Measurements from ENCODE around the gene BMP2K.

The BMP2K gene

DNA sequence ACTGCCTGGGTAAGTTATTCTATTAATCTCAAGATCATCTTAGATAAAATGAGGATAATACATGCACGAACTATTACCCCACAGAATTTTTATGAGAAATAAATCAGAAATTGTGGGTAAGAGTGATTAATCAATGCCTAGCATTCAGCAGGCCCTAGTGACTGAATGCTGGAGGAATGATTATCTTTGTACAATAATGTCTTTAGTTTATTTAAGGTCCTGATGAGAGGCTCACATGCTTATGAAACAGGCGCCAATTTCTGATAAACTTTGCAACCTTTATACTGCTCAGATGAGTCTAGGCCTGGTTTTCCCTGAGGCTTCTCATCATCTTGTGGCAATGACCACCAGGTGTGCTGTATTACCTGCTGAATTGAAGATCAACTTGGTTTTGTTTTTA lies 27.8 kb upstream of the BMP2K start:
- no peaks in the 10 kb centered on the region for H3K27me3 ChIP-seq (ENCODE audit: insufficient read depth, low read length, poor library complexity, severe bottlenecking)
- H2AFZ ChIP-seq (ENCODE audit: low read length): no peak overlapping the region
- H3K4me3 ChIP-seq (ENCODE audit: low read length, poor library complexity, severe bottlenecking): no peak overlapping the region
- H3K36me3 ChIP-seq (ENCODE audit: insufficient read depth, low read length): no peaks in the 10 kb centered on the region
- H3K4me1 ChIP-seq (ENCODE audit: insufficient read depth, low read length, poor library complexity, severe bottlenecking): peaks cover 26% of the 10 kb centered on the region
- H3K4me2 ChIP-seq (ENCODE audit: low read depth, low read length, poor library complexity, severe bottlenecking): no peak overlapping the region
- H3K9me2 ChIP-seq (replicated peaks; ENCODE audit: low read depth, low read length): no peaks in the 10 kb centered on the region
- no peaks in the 10 kb centered on the region for H3K79me2 ChIP-seq (ENCODE audit: insufficient read depth, low read length)
- H3F3A ChIP-seq (ENCODE audit: low read depth): no peaks in the 10 kb centered on the region
- TF ChIP-seq EZH2phosphoT487 (IDR thresholded peaks at IDR 0.05; ENCODE audit: borderline replicate concordance): no peak
- TF ChIP-seq, protein P1, sequence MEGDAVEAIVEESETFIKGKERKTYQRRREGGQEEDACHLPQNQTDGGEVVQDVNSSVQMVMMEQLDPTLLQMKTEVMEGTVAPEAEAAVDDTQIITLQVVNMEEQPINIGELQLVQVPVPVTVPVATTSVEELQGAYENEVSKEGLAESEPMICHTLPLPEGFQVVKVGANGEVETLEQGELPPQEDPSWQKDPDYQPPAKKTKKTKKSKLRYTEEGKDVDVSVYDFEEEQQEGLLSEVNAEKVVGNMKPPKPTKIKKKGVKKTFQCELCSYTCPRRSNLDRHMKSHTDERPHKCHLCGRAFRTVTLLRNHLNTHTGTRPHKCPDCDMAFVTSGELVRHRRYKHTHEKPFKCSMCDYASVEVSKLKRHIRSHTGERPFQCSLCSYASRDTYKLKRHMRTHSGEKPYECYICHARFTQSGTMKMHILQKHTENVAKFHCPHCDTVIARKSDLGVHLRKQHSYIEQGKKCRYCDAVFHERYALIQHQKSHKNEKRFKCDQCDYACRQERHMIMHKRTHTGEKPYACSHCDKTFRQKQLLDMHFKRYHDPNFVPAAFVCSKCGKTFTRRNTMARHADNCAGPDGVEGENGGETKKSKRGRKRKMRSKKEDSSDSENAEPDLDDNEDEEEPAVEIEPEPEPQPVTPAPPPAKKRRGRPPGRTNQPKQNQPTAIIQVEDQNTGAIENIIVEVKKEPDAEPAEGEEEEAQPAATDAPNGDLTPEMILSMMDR (conservative IDR thresholded peaks at IDR 0.05; ENCODE audit: low read length): no peak
- H3K9ac ChIP-seq (ENCODE audit: low read depth, low read length, poor library complexity, severe bottlenecking): no peak overlapping the region
- no peaks in the 10 kb centered on the region for H3K9me3 ChIP-seq (ENCODE audit: insufficient read depth, low read depth, low read length)
- H4K20me1 ChIP-seq (ENCODE audit: insufficient read depth, low read length, poor library complexity, severe bottlenecking): no peaks in the 10 kb centered on the region

DNA sequence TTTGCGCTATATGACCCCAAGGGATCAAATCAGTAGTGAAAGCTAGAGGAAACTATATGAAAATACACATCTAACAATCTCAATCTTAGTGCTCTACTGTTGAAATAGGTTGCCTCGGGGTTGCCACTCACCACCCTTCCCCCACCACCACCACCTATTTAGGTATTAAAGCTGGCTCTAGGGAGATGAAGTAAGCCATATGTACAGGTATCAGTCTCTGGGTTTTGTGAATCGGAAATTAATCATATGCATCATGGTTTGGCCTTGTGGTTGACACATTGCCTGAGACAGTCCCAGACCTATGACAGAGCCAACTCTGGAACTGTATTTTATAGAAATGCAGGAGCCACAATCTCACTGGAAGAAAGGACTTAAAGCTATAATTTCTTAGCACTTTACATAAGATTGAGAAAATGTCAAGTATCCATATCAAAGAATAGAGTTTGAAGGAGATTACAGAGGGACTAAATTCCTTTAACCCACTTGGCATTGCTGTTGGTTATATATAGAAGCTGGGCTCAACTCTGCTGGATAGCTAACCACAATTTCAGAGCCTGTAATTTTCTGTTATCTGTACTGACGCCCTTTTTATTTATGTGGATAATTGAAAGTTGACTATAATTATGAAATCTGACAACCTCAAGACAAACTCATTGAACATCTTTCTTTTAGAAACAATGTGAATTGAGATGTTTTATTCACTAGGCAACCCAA lies 26.7 kb upstream of the BMP2K start:
- Histone ChIP-seq H3K4me3 (ENCODE audit: low read length, poor library complexity, severe bottlenecking) (no peak overlapping the region), H3K4me2 (ENCODE audit: low read depth, low read length, poor library complexity, severe bottlenecking) (no peak overlapping the region), H3K9ac (ENCODE audit: low read depth, low read length, poor library complexity, severe bottlenecking) (no peak overlapping the region), H3K4me1 (ENCODE audit: insufficient read depth, low read length, poor library complexity, severe bottlenecking) (peaks cover 29% of the 10 kb centered on the region), H2AFZ (ENCODE audit: low read length) (peak overlapping the region; percentile 7; the same call in 1 of the 2 replicates), H3F3A (ENCODE audit: low read depth) (no peaks in the 10 kb centered on the region), H3K27me3 (ENCODE audit: insufficient read depth, low read length, poor library complexity, severe bottlenecking) (no peaks in the 10 kb centered on the region), H3K36me3 (ENCODE audit: insufficient read depth, low read length) (no peaks in the 10 kb centered on the region), H3K9me3 (ENCODE audit: insufficient read depth, low read depth, low read length) (no peaks in the 10 kb centered on the region), H4K20me1 (ENCODE audit: insufficient read depth, low read length, poor library complexity, severe bottlenecking) (no peaks in the 10 kb centered on the region), H3K79me2 (ENCODE audit: insufficient read depth, low read length) (no peaks in the 10 kb centered on the region), H3K9me2 (replicated peaks; ENCODE audit: low read depth, low read length) (no peaks in the 10 kb centered on the region)
- no peak for TF ChIP-seq EZH2phosphoT487 (IDR thresholded peaks at IDR 0.05; ENCODE audit: borderline replicate concordance)
- TF ChIP-seq, protein P1 (conservative IDR thresholded peaks at IDR 0.05; ENCODE audit: low read length): no peak

DNA sequence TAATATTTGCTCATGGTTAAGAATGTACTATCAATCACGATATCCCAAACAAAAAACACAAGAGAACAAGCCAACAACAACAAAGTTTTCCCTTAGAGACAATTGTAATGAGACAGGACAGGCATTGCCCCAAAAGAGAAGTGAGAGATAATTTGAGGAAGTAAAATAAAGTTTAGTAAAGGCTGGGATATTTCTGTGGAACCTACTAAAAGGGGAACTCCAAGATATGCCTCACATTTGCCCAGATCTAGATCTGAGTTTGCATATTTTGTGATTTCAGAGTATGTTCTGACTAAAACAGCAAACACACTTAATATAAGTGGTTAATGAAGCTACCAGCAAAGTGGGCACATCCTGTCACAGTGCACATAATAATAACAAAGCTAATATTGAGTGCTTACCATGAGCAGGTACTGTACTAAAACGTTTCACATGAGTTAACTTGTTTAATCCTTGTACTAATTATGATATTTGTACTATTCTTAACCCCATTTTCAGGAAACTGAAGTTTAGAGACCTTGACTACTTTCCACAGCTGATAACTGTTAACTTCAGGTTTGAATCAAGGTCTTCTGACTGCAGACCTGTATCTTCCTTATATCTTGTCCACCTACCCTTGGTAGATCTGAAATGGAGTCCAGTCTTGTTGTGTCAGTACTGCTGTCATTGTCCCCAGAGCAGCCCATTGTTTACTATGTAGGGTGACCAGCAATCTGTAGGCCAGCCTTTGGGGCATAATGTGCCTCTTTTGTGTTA lies 26.0 kb upstream of the BMP2K start:
- TF ChIP-seq, protein P1 (conservative IDR thresholded peaks at IDR 0.05; ENCODE audit: low read length): no peak
- no peak for TF ChIP-seq EZH2phosphoT487 (IDR thresholded peaks at IDR 0.05; ENCODE audit: borderline replicate concordance)
- Histone ChIP-seq H3K4me1 (ENCODE audit: insufficient read depth, low read length, poor library complexity, severe bottlenecking) (peaks cover 29% of the 10 kb centered on the region), H3K9ac (ENCODE audit: low read depth, low read length, poor library complexity, severe bottlenecking) (no peak overlapping the region), H3K4me3 (ENCODE audit: low read length, poor library complexity, severe bottlenecking) (no peak overlapping the region), H2AFZ (ENCODE audit: low read length) (peak overlapping the region; percentile 7; the same call in 1 of the 2 replicates), H3K9me3 (ENCODE audit: insufficient read depth, low read depth, low read length) (no peaks in the 10 kb centered on the region), H4K20me1 (ENCODE audit: insufficient read depth, low read length, poor library complexity, severe bottlenecking) (no peaks in the 10 kb centered on the region), H3F3A (ENCODE audit: low read depth) (no peaks in the 10 kb centered on the region), H3K27me3 (ENCODE audit: insufficient read depth, low read length, poor library complexity, severe bottlenecking) (no peaks in the 10 kb centered on the region), H3K36me3 (ENCODE audit: insufficient read depth, low read length) (no peaks in the 10 kb centered on the region), H3K9me2 (replicated peaks; ENCODE audit: low read depth, low read length) (no peaks in the 10 kb centered on the region), H3K79me2 (ENCODE audit: insufficient read depth, low read length) (no peaks in the 10 kb centered on the region), H3K4me2 (ENCODE audit: low read depth, low read length, poor library complexity, severe bottlenecking) (no peak overlapping the region)

All from Loucy (cell line).